Adrenal gland (tissue), 5 donors: ENCODE data around the gene SIL1.
"Not testable (repeated sequence)": the region's sequence is repeated elsewhere in the genome, so short reads cannot be mapped to it uniquely, and the experiment has no call there.

Experiments used
- POLR2A ChIP-seq, 2 donors: fragments of 450-650 bp; IDR thresholded peaks; one replicate each; pipeline ENCODE4 v1.6.1; 2017; ENCODE audit warnings: antibody characterized with exemption in 2 of 2, mild to moderate bottlenecking in 2 of 2, moderate library complexity in 1 of 2
- TF ChIP-seq, protein P1 (sequence below), 6 experiments: fragments of 450-650 bp in 4 of 6; fragments of 200-600 bp in 2 of 6; sonication (generic) in 1 of 6; IDR thresholded peaks; 1 replicate in 5 of 6; 2 replicates in 1 of 6; pipeline versions ENCODE4 v1.5.1 to v1.8.0; 2016 to 2021; ENCODE audit warnings: antibody characterized with exemption in 6 of 6, mild to moderate bottlenecking in 2 of 6, moderate library complexity in 1 of 6
- donor health status: DM: no; HTN: no; CAD: no.

DNA sequence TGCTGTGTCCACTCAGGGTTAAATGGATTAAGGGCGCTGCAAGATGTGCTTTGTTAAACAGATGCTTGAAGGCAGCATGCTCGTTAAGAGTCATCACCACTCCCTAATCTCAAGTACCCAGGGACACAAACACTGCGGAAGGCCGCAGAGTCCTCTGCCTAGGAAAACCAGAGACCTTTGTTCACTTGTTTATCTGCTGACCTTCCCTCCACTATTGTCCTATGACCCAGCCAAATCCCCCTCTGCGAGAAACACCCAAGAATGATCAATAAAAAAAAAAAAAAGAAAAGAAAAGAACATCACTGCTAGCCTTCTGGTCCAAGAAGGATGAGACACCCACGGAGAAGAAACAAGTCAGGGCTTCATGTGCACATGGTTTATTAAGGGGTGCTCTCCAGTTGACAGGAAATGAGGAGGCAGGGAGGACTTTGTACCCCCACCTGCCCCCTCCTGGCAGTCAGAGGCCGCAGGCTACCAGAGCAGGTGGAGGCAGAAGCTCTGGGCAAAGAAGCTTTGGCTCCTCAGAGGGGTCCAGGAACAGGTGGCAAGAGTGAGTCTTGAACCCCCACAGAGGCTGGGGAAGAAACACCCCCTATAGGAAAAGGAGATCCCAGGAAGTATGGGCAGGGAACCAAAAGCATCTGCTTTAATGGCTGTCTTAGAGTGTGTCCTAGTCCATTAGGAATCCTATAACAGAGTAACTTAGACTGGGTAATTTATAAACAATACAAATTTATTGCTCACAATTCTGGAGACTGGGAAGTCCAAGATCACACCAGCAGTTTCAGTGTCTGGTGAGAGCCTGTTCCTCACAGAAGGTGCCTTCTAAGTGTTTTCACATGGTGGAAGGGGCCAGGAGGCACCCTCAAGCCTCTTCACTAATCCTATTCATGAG is 140.9 kb downstream of the SIL1 start:
- TF ChIP-seq, protein P1, sequence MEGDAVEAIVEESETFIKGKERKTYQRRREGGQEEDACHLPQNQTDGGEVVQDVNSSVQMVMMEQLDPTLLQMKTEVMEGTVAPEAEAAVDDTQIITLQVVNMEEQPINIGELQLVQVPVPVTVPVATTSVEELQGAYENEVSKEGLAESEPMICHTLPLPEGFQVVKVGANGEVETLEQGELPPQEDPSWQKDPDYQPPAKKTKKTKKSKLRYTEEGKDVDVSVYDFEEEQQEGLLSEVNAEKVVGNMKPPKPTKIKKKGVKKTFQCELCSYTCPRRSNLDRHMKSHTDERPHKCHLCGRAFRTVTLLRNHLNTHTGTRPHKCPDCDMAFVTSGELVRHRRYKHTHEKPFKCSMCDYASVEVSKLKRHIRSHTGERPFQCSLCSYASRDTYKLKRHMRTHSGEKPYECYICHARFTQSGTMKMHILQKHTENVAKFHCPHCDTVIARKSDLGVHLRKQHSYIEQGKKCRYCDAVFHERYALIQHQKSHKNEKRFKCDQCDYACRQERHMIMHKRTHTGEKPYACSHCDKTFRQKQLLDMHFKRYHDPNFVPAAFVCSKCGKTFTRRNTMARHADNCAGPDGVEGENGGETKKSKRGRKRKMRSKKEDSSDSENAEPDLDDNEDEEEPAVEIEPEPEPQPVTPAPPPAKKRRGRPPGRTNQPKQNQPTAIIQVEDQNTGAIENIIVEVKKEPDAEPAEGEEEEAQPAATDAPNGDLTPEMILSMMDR (IDR thresholded peaks at IDR 0.05): not testable (repeated sequence)
- TF ChIP-seq POLR2A (IDR thresholded peaks at IDR 0.05): not testable (repeated sequence)
